HepG2 (cell line): ENCODE results near the gene OLFM2.

Experiments
- SRF ChIP-seq: IDR thresholded peaks from 2 replicates; pipeline ENCODE4 v1.6.1; 2011; ENCODE audit warnings: mild to moderate bottlenecking, low read depth, low read length, moderate library complexity
- ZMAT3 ChIP-seq: sonication (generic); formaldehyde crosslinking; conservative IDR thresholded peaks from 2 replicates; pipeline ENCODE4 v1.7.0; 2021; ENCODE audit warnings: missing genetic modification reagents

GRCh38 chr19:9940778-9941177, 4.5 kb upstream of the OLFM2 start:
- TF ChIP-seq ZMAT3 (CRISPR knock-in tag) (no peak), SRF (no peak)
